OCI-LY7 (cell line): ENCODE measurements around the gene AMHR2. TPM values are rescaled to one million over a fixed set of nuclear protein-coding genes. Genes with fewer than 3 reads are reported as not detected.

Experiments used
- BruUV-seq: library from RNA; stranded (reverse); fragments of 400-500 nt; replicated peaks from 2 replicates; lab custom pipeline; 2021; lab: Mats Ljungman, UMichigan
- CTCF ChIA-PET: fragments of 300-600 bp; sonication (Branson Sonifier 250); formaldehyde crosslinking; loops from one replicate; lab custom pipeline; 2022; ENCODE audit warnings: antibody characterized with exemption; ENCODE audit not compliant: unreplicated experiment; lab: Charles Lee
- POLR2A ChIA-PET: fragments of 300-600 bp; sonication (Branson Sonifier 250); formaldehyde crosslinking; loops from one replicate; lab custom pipeline; 2022; ENCODE audit warnings: antibody characterized with exemption; lab: Charles Lee
- DNase-seq: peaks from one replicate; pipeline ENCODE4 v3.0.0-alpha.2; 2015; ENCODE audit warnings: low spot score
- H2AFZ ChIP-seq: fragments of 200-600 bp; sonication (generic), shearing (Covaris generic); 2 replicates; pipeline ENCODE4 v1.6.1; 2014; ENCODE audit warnings: mild to moderate bottlenecking, antibody characterized with exemption, low read length, moderate library complexity
- H3K27ac ChIP-seq: fragments of 200-600 bp; sonication (generic); 2 replicates; pipeline ENCODE4 v1.5.1; 2014; ENCODE audit warnings: mixed run types, low read depth, mild to moderate bottlenecking, moderate library complexity, low read length, inconsistent platforms; ENCODE audit not compliant: poor library complexity, severe bottlenecking
- H3K36me3 ChIP-seq: fragments of 200-600 bp; sonication (generic); 2 replicates; pipeline ENCODE4 v1.6.1; 2014; ENCODE audit warnings: mild to moderate bottlenecking, antibody characterized with exemption, low read length, moderate library complexity, mixed read lengths; ENCODE audit not compliant: insufficient read depth
- H3K4me1 ChIP-seq: fragments of 200-600 bp; sonication (generic); 2 replicates; pipeline ENCODE4 v1.5.1; 2014; ENCODE audit warnings: mild to moderate bottlenecking, low read length; ENCODE audit not compliant: insufficient read depth, poor library complexity, severe bottlenecking
- H3K4me2 ChIP-seq: fragments of 200-600 bp; sonication (generic); 2 replicates; pipeline ENCODE4 v1.6.1; 2014; ENCODE audit warnings: mild to moderate bottlenecking, low read length
- H3K4me3 ChIP-seq: fragments of 200-600 bp; sonication (generic); 2 replicates; pipeline ENCODE4 v1.5.1; 2014; ENCODE audit warnings: mild to moderate bottlenecking, low read depth, low read length; ENCODE audit not compliant: poor library complexity, severe bottlenecking
- H3K79me2 ChIP-seq: fragments of 200-600 bp; sonication (generic); 2 replicates; pipeline ENCODE4 v1.6.1; 2016; ENCODE audit warnings: low read depth, mild to moderate bottlenecking, low read length, moderate library complexity, mixed read lengths; ENCODE audit not compliant: insufficient read depth
- H3K9me2 ChIP-seq: fragments of 200-600 bp; sonication (generic); 2 replicates; pipeline ENCODE4 v1.6.1; 2016; ENCODE audit warnings: mild to moderate bottlenecking, low read length, mixed read lengths; ENCODE audit not compliant: insufficient read depth
- H3K9me3 ChIP-seq: fragments of 200-600 bp; sonication (generic); 2 replicates; pipeline ENCODE4 v1.6.1; 2014; ENCODE audit warnings: mild to moderate bottlenecking, mixed run types, low read length, mixed read lengths
- H4K20me1 ChIP-seq: fragments of 200-600 bp; sonication (generic); 2 replicates; pipeline ENCODE4 v1.6.1; 2014; ENCODE audit warnings: mild to moderate bottlenecking, antibody characterized with exemption, low read length, moderate library complexity, mixed read lengths; ENCODE audit not compliant: insufficient read depth
- EZH2phosphoT487 ChIP-seq: fragments of 200-600 bp; sonication (generic); IDR thresholded peaks from 2 replicates; pipeline ENCODE4 v1.6.1; 2018; ENCODE audit warnings: low read depth, borderline replicate concordance, mild to moderate bottlenecking, mixed run types, antibody characterized with exemption, low read length, moderate library complexity, mixed read lengths
- intact Hi-C: fragments of 100-400 bp; cut with micrococcal nuclease; formaldehyde crosslinking; loops from one replicate; pipeline ENCODE4 v1.10.0; 2022; ENCODE audit not compliant: unreplicated experiment
- total RNA-seq, 2 experiments: library from RNA; depleted of rRNA in 1 of 2; stranded (reverse); fragments of >200 nt in 1 of 2; shearing (Covaris generic) in 1 of 2; gene quantifications; 2 replicates each; pipeline ENCODE4 v1.2.3, GENCODE V29; 2014 to 2022
- TF ChIP-seq, protein P1 (sequence below): fragments of 200-600 bp; sonication (generic); conservative IDR thresholded peaks from 2 replicates; pipeline ENCODE4 v1.5.1; 2014; ENCODE audit warnings: mild to moderate bottlenecking, antibody characterized with exemption, low read length, moderate library complexity, mixed read lengths

The AMHR2 gene
- total RNA-seq, 2 experiments from 2014 or later: not detected

DNA sequence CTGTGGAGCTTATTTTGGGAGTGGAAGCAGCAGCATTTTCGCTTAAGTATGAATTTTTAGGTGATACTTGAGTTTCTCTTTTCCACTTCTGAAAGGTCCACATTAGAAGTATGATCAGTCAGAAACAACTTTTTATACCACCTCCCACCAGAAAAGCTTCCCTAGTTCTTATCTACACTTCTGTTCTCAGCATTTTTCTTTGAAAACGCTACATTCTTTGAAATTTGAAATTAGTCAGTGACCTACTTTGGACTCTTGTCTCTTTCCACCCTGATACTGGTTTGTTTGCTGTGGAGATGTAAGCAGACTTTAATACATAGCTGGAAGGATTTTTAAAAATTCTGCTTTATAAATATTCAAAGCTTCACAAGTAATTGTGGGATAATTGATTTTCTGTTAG is 50.4 kb downstream of the AMHR2 start:
- peaks cover 30% of the 10 kb centered on the region for H4K20me1 ChIP-seq
- intact Hi-C loops: no loop called here

DNA sequence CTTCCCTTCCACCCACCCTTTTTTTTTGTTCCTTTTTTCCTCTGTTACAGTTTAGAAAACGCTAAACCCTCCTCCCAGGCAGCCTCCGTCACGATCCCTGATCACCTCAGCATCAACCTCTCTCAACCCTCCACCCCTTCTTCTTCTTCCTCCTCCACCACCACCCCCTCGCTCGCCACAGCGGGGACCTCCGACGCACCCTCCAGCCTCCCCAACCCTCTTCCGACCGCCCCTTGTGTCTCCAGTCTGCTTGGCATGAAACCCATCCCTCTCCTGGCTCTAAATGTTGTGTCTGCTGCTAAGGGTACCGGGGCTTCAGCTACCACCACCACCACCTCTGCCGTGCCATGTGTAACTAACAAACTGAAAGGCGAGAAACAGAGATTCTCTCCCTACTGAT is 51.2 kb downstream of the AMHR2 start:
- Histone ChIP-seq H3K9me3 (no peaks in the 10 kb centered on the region), H3K4me1 (peaks cover 7% of the 10 kb centered on the region), H3K27ac (no peak overlapping the region), H3K4me2 (no peak overlapping the region), H2AFZ (no peak overlapping the region), H4K20me1 (peaks cover 30% of the 10 kb centered on the region), H3K4me3 (no peak overlapping the region), H3K9me2 (no peaks in the 10 kb centered on the region), H3K36me3 (peaks cover 99% of the 10 kb centered on the region), H3K79me2 (peaks cover 66% of the 10 kb centered on the region)
- no peak for DNase-seq
- ChIA-PET CTCF (interaction anchor here (1.9 kb wide), 1 partner anchor 10 kb away, joined by 4 read pairs; no protein-coding TSS in a partner anchor), POLR2A (interaction anchor here (0.6 to 1.9 kb wide), 3 partner anchors 13 to 27 kb away, joined by 3 to 7 read pairs (median 5); no protein-coding TSS in a partner anchor)
- TF ChIP-seq, protein P1, sequence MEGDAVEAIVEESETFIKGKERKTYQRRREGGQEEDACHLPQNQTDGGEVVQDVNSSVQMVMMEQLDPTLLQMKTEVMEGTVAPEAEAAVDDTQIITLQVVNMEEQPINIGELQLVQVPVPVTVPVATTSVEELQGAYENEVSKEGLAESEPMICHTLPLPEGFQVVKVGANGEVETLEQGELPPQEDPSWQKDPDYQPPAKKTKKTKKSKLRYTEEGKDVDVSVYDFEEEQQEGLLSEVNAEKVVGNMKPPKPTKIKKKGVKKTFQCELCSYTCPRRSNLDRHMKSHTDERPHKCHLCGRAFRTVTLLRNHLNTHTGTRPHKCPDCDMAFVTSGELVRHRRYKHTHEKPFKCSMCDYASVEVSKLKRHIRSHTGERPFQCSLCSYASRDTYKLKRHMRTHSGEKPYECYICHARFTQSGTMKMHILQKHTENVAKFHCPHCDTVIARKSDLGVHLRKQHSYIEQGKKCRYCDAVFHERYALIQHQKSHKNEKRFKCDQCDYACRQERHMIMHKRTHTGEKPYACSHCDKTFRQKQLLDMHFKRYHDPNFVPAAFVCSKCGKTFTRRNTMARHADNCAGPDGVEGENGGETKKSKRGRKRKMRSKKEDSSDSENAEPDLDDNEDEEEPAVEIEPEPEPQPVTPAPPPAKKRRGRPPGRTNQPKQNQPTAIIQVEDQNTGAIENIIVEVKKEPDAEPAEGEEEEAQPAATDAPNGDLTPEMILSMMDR: no peak
- TF ChIP-seq EZH2phosphoT487: no peak
- intact Hi-C loops: no loop called here
- BruUV-seq: no TSS peak

More for the DNA sequence above, 50.4 kb downstream of the AMHR2 start:
- peaks cover 66% of the 10 kb centered on the region for H3K79me2 ChIP-seq
- no peak overlapping the region for H3K4me3 ChIP-seq
- TF ChIP-seq EZH2phosphoT487: no peak
- TF ChIP-seq, protein P1: no peak
- CTCF ChIA-PET: no interaction called here
- no peak for DNase-seq
- POLR2A ChIA-PET: interaction anchor here (0.6 to 1.6 kb wide), 3 partner anchors 12 to 27 kb away, joined by 3 to 5 read pairs (median 3); partner anchors contain the start of gene TARBP2
- no peak overlapping the region for H3K27ac ChIP-seq
- H3K9me3 ChIP-seq: no peaks in the 10 kb centered on the region
- H3K9me2 ChIP-seq: no peaks in the 10 kb centered on the region
- H3K36me3 ChIP-seq: peaks cover 99% of the 10 kb centered on the region
- H2AFZ ChIP-seq: no peak overlapping the region
- H3K4me2 ChIP-seq: no peak overlapping the region
- BruUV-seq: no TSS peak
- H3K4me1 ChIP-seq: peaks cover 14% of the 10 kb centered on the region

DNA sequence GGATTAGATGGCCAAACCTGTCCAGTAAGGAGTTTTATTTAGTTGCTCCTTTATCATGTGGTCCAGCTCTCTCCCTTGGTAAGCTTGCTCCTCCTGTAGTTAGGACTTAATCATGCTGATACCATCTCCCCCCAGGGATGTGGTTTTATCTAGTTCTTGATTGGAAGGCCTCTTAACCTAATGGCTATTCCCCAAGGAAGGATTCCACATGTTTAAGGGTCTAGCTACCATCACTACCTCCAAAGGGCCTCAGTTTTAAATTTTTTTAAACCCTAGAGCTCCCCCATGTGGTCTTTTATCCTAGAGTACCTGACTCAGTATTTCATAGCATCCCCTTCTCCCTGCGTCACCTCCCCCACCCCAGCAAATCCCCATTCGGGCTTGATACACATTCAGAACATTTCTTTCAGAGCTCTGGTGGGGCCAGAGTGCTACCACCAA is 53.1 kb downstream of the AMHR2 start:
- Histone ChIP-seq H4K20me1 (peaks cover 33% of the 10 kb centered on the region), H3K27ac (no peak overlapping the region), H3K4me2 (no peak overlapping the region), H3K36me3 (peaks cover 100% of the 10 kb centered on the region), H3K9me3 (no peaks in the 10 kb centered on the region), H3K79me2 (peaks cover 58% of the 10 kb centered on the region), H2AFZ (no peak overlapping the region), H3K4me3 (no peak overlapping the region), H3K4me1 (no peaks in the 10 kb centered on the region), H3K9me2 (no peaks in the 10 kb centered on the region)
- BruUV-seq: no TSS peak
- TF ChIP-seq EZH2phosphoT487: no peak
- TF ChIP-seq, protein P1: peak; percentile 79
- ChIA-PET CTCF (interaction anchor here (0.6 kb wide), 2 partner anchors 22 to 154 kb away, joined by 3 to 4 read pairs; no protein-coding TSS in a partner anchor), POLR2A (interaction anchor here (0.7 to 1.9 kb wide), 4 partner anchors 13 to 24 kb away, joined by 3 to 7 read pairs (median 4); partner anchors contain the start of gene TARBP2)
- intact Hi-C loops: no loop called here
- DNase-seq: peak; percentile 41
